Tibial artery (tissue), 4 donors: Measurements from ENCODE around the gene SETD3.

Experiments used
- DNase-seq, 2 donors: peaks; one replicate each; pipeline ENCODE4 v3.0.0-alpha.2; 2019
- H3K27ac ChIP-seq, 2 donors: fragments of 200-600 bp; sonication (generic) in 1 of 2; 1 replicate in 1 of 2; 2 replicates in 1 of 2; pipeline ENCODE4 v1.5.1; 2018 to 2019; ENCODE audit warnings: mild to moderate bottlenecking in 1 of 2
- H3K27me3 ChIP-seq, 2 donors: fragments of 200-600 bp; sonication (generic) in 1 of 2; one replicate each; pipeline versions ENCODE4 v1.5.1 to v1.6.0; 2016 to 2019
- H3K36me3 ChIP-seq, 3 donors: fragments of 200-600 bp; sonication (generic) in 2 of 3; one replicate each; pipeline ENCODE4 v1.5.1; 2016 to 2019; ENCODE audit warnings: mild to moderate bottlenecking in 2 of 3
- H3K4me1 ChIP-seq, 4 donors: fragments of 200-600 bp; sonication (generic) in 2 of 4; 1 replicate in 3 of 4; 2 replicates in 1 of 4; pipeline ENCODE4 v1.5.1; 2016 to 2019
- H3K4me3 ChIP-seq, 2 donors: fragments of 200-600 bp; sonication (generic) in 1 of 2; 1 replicate in 1 of 2; 2 replicates in 1 of 2; pipeline ENCODE4 v1.5.1; 2018 to 2019; ENCODE audit warnings: mild to moderate bottlenecking in 2 of 2
- H3K9me3 ChIP-seq, 3 donors: fragments of 200-600 bp; sonication (generic) in 1 of 3; one replicate each; pipeline ENCODE4 v1.5.1; 2016 to 2019
- intact Hi-C: fragments of 100-400 bp; cut with DNase I; formaldehyde crosslinking; loops from one replicate; pipeline ENCODE4 v1.15.0; 2023; ENCODE audit warnings: low total_unique reads
- TF ChIP-seq, protein P1 (sequence below), 2 experiments: fragments of 200-600 bp in 1 of 2; fragments of 450-650 bp in 1 of 2; IDR thresholded peaks; one replicate each; pipeline ENCODE4 v1.5.1; 2017 to 2019; ENCODE audit warnings: antibody characterized with exemption in 2 of 2, mild to moderate bottlenecking in 1 of 2, moderate library complexity in 1 of 2

The SETD3 gene

DNA sequence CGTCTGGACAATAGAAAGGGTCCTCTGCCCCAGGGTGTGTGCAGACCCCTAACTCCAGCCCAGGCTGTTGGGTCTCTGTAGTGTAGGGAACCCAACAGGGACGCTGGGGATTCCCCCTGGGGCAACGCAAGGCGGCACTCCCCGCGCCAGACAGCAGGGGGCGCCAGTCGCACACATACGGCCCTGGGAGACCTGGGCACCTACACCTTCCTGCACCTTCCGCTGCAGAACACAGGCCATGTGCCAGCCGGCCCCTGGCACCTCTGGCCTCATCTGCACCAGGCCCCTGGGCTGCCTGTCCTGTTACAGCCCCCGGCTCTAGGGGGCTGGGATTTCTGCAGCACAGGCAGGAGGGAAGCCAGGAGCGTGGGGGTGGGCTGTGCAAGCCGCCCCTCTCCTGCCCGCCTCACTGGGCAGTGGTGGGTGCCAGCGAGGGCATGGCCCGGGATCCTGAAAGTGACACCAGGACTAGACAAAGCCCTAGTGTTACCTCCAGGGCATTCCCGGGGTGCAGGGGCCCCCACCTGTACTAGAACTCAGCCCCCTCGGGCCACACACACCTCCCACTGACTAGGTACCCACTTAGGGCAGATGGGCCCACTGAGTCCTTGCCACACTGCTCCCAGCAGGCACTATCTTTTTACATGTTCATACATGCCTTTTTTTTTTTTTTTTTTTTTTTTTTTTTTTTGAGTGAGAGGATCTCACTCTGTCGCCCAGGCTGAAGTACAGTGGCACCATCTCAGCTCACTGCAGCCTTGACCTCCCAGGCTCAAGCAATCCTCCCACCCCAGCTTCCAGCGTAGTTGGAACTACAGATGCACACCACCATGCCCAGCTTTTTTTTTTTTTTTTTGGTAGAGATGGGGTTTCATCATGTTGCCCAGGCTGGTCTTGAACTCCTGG lies 38.0 kb upstream of the SETD3 start:
- H3K9me3 ChIP-seq = no peaks in the 10 kb centered on the region
- H3K27ac ChIP-seq = no peak overlapping the region

DNA sequence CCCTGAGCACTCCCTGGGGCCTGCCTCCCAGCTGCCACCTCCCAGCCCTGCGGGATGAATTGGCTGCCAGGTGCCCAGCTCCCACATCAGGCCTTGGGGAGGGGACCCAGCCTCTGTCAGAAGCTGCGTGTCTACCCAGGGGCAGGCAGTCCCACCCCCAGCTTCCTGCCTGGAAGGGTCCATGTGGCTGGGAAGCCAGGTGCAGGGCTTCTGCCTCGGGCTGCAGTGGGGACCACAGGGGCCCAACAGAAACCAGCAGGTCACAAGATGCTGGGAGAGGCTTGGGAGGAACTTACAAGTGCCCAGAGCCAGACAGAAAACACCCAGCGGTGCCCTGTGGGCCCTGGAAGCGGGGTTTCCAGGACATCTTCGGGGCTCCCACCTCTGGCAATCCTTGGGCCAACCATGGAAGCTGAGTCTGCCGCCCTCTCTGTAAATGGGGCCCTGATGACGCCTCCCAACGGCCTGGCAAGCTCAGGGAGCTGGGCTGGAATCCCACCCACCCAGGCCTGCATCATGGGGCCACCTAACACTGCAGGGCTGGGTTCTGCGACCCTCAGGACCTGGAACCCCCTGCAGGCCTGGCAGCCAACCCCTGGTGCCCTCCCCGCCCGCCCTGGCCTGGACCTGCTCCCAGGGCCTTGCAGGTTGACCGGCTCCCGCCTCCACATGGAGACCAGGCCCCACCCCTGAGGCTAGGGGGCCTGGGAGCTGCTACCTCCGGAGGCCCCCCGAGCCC lies 37.2 kb upstream of the SETD3 start:
- peaks cover 0 to 14% (median 0%) of the 10 kb centered on the region in 4 donors for H3K4me1 ChIP-seq
- TF ChIP-seq, protein P1, sequence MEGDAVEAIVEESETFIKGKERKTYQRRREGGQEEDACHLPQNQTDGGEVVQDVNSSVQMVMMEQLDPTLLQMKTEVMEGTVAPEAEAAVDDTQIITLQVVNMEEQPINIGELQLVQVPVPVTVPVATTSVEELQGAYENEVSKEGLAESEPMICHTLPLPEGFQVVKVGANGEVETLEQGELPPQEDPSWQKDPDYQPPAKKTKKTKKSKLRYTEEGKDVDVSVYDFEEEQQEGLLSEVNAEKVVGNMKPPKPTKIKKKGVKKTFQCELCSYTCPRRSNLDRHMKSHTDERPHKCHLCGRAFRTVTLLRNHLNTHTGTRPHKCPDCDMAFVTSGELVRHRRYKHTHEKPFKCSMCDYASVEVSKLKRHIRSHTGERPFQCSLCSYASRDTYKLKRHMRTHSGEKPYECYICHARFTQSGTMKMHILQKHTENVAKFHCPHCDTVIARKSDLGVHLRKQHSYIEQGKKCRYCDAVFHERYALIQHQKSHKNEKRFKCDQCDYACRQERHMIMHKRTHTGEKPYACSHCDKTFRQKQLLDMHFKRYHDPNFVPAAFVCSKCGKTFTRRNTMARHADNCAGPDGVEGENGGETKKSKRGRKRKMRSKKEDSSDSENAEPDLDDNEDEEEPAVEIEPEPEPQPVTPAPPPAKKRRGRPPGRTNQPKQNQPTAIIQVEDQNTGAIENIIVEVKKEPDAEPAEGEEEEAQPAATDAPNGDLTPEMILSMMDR (IDR thresholded peaks at IDR 0.05) = no peak
- DNase-seq = peak in 1 of 2 donors; percentile 62
- H3K27me3 ChIP-seq = no peaks in the 10 kb centered on the region
- intact Hi-C loops = loop anchor here (2.0 kb wide), 1 partner anchor 113 kb away; no protein-coding TSS in a partner anchor
- H3K36me3 ChIP-seq = peaks cover 0 to 30% (median 10%) of the 10 kb centered on the region in 3 donors
- H3K9me3 ChIP-seq = no peaks in the 10 kb centered on the region
- H3K4me3 ChIP-seq = no peak overlapping the region
- no peak overlapping the region for H3K27ac ChIP-seq

More for the DNA sequence above, 38.0 kb upstream of the SETD3 start:
- Histone ChIP-seq H3K4me3 (no peak overlapping the region), H3K27me3 (no peaks in the 10 kb centered on the region), H3K36me3 (peaks cover 0 to 21% (median 7%) of the 10 kb centered on the region in 3 donors), H3K4me1 (peaks cover 0 to 21% (median 0%) of the 10 kb centered on the region in 4 donors)
- intact Hi-C loops = loop anchor here (2.0 kb wide), 1 partner anchor 112 kb away; no protein-coding TSS in a partner anchor
- TF ChIP-seq, protein P1 (IDR thresholded peaks at IDR 0.05) = peak; percentile 87 to 92
- DNase-seq = peak; percentile 40 to 76

DNA sequence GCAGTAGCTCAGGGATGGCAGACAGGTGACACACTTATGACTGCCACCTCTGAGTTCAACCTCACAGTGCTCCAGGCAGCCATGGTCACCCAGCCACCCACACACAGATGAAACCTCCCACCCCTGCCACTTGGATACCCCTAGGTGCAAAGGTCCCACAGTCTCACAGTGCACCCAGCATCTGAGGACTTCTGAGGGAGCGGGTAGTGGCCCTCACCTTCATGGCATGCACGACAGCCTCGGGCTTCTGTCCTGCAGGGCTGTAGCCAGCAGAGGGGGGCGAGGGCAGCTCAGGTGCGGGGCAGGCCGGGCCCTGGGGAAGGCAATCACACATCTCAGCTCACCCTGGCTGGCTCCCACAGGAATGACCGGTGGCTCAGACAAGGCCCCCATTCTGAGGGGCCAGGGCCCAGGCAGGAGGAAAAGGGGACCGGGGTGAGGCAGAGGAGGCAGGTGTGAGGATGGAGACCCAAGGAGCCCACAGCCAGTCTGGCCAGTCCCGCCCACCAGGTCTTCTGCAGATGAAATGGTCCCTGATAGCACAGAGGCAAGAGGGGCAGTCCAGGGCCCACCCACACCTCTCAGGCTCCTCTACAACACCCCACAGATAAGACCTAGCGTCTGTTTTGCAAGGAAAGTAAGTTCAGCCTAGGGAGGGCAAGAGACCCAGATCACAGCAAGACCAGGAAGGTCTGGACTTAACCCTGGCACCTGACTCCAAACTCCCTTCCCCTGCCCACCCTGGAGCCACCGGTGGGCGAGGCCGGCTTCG lies 36.4 kb upstream of the SETD3 start:
- no peaks in the 10 kb centered on the region for H3K27me3 ChIP-seq
- TF ChIP-seq, protein P1 (IDR thresholded peaks at IDR 0.05) = no peak
- no peaks in the 10 kb centered on the region for H3K9me3 ChIP-seq
- no peak overlapping the region for H3K4me3 ChIP-seq
- intact Hi-C loops = no loop called here
- H3K4me1 ChIP-seq = peaks cover 0 to 12% (median 0%) of the 10 kb centered on the region in 4 donors
- peaks cover 0 to 38% (median 13%) of the 10 kb centered on the region in 3 donors for H3K36me3 ChIP-seq
- no peak overlapping the region for H3K27ac ChIP-seq
- peak; percentile 16 to 59 for DNase-seq

DNA sequence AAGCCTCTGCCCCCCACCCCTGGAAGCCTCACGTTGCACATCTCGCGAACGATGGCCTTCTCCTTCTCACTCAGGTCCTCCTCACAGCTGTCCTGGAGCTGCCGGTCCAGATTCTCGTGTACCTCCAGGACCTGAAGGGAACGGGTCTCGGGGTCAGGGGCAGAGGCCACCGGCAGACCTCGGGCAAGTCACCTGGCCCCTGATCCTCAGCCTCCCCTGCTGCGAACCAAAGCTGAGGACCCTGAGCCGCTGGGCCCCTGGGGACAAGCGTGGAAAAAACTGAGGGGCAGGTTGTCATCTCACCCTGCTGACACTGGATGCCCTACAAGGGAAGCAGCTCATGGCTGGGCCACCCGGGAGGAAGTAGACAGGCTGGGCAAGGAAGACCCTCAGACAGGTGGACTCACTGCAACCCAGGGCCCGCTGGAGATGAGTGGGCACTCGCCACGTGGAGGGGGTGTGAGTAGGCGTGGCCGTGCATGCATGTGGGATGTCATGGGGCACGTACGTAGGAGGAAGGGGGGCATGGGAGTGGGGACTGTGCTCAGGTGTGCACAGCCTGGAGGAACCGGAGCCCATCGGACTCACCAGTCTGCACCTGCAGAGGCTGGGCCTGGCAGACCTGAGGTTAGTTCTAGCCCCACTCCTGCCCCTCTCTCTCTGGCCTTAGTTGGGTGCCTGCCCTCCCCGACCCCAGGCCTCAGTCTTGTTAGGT lies 35.7 kb upstream of the SETD3 start:
- peak; percentile 17 to 63 for DNase-seq
- intact Hi-C loops = no loop called here
- Histone ChIP-seq H3K27me3 (no peaks in the 10 kb centered on the region), H3K4me1 (peaks cover 0 to 18% (median 0%) of the 10 kb centered on the region in 4 donors), H3K4me3 (no peak overlapping the region), H3K9me3 (no peaks in the 10 kb centered on the region), H3K27ac (no peak overlapping the region), H3K36me3 (peaks cover 0 to 45% (median 19%) of the 10 kb centered on the region in 3 donors)
- TF ChIP-seq, protein P1 (IDR thresholded peaks at IDR 0.05) = no peak
